IMR-90 (cell line): ENCODE data around the gene DOK4.

Experiments used
- BHLHE40 ChIP-seq: fragments of 150-350 bp; IDR thresholded peaks from 2 replicates; pipeline ENCODE4 v1.6.1; 2016; ENCODE audit warnings: mild to moderate bottlenecking, low read depth, low read length
- CEBPB ChIP-seq: IDR thresholded peaks from 2 replicates; pipeline ENCODE4 v1.6.1; 2012; ENCODE audit warnings: low read depth, low read length, improper control_type of control experiment
- CHD1 ChIP-seq: IDR thresholded peaks from 2 replicates; pipeline ENCODE4 v1.6.1; 2012; ENCODE audit warnings: low read depth, low read length, improper control_type of control experiment
- CTCF ChIP-seq: conservative IDR thresholded peaks from 2 replicates; pipeline ENCODE4 v1.5.1; 2012; ENCODE audit warnings: mild to moderate bottlenecking, low read depth, low read length, improper control_type of control experiment
- ELK1 ChIP-seq: fragments of 150-350 bp; IDR thresholded peaks from 2 replicates; pipeline ENCODE4 v1.6.1; 2016; ENCODE audit warnings: low read depth, mild to moderate bottlenecking, low read length, moderate library complexity, borderline replicate concordance
- FOS ChIP-seq: fragments of 150-350 bp; IDR thresholded peaks from 2 replicates; pipeline ENCODE4 v1.6.1; 2016; ENCODE audit warnings: low read depth, low read length
- MAZ ChIP-seq: IDR thresholded peaks from 2 replicates; pipeline ENCODE4 v1.6.1; 2012; ENCODE audit warnings: low read depth, mild to moderate bottlenecking, low read length, improper control_type of control experiment, moderate library complexity, borderline replicate concordance
- MXI1 ChIP-seq: IDR thresholded peaks from 2 replicates; pipeline ENCODE4 v1.6.1; 2012; ENCODE audit warnings: low read depth, mild to moderate bottlenecking, low read length, moderate library complexity, borderline replicate concordance
- NFE2L2 ChIP-seq: fragments of 150-350 bp; IDR thresholded peaks from 2 replicates; pipeline ENCODE4 v1.6.1; 2016; ENCODE audit warnings: low read depth, mild to moderate bottlenecking, low read length
- POLR2A ChIP-seq: IDR thresholded peaks from 2 replicates; pipeline ENCODE4 v1.6.1; 2012; ENCODE audit warnings: mild to moderate bottlenecking, low read depth, low read length
- RCOR1 ChIP-seq: IDR thresholded peaks from 2 replicates; pipeline ENCODE4 v1.6.1; 2012; ENCODE audit warnings: mild to moderate bottlenecking, low read length, improper control_type of control experiment; ENCODE audit not compliant: insufficient replicate concordance
- RFX5 ChIP-seq: IDR thresholded peaks from 2 replicates; pipeline ENCODE4 v1.8.0; 2012; ENCODE audit warnings: low read depth, mild to moderate bottlenecking, low read length, moderate library complexity
- SMC3 ChIP-seq: fragments of 150-350 bp; IDR thresholded peaks from 2 replicates; pipeline ENCODE4 v1.6.1; 2016; ENCODE audit warnings: low read depth, mild to moderate bottlenecking, antibody characterized with exemption, low read length, moderate library complexity
- TF ChIP-seq, protein P1 (sequence below): fragments of 150-350 bp; IDR thresholded peaks from 2 replicates; pipeline ENCODE4 v1.6.1; 2017; ENCODE audit warnings: mild to moderate bottlenecking, antibody characterized with exemption, low read length, low read depth

GRCh38 chr16:57525761-57526160 lies 39.5 kb upstream of the DOK4 start:
- TF ChIP-seq MXI1 (no peak), CTCF (no peak), RCOR1 (no peak), CEBPB (no peak), FOS (no peak), ELK1 (no peak), SMC3 (no peak), POLR2A (no peak), BHLHE40 (no peak), MAZ (no peak), RFX5 (no peak), CHD1 (no peak), NFE2L2 (no peak)
- TF ChIP-seq, protein P1, sequence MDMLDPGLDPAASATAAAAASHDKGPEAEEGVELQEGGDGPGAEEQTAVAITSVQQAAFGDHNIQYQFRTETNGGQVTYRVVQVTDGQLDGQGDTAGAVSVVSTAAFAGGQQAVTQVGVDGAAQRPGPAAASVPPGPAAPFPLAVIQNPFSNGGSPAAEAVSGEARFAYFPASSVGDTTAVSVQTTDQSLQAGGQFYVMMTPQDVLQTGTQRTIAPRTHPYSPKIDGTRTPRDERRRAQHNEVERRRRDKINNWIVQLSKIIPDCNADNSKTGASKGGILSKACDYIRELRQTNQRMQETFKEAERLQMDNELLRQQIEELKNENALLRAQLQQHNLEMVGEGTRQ = no peak
